ENCODE data around the gene NXT1.
"Not testable (repeated sequence)": the region's sequence is repeated elsewhere in the genome, so short reads cannot be mapped to it uniquely, and the experiment has no call there.

NXT1 gene

DNA sequence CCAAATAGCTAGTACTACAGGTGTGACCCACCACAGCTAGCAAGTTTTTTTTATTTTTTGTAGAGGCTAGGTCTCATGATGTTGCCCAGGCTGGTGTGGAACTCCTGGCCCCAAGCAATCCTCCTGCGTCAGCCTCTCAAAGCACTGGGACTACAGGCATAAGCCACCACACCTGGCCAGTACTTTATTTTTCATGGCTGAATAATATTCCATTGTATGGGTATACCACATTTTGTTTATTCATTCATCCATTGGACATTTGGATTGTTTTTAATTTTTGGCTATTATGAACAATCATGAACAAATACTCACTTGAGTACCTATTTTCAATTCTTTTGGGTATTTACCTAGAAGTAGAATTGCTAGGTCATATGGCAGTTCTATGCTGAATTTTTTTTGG is 7.0 kb upstream of the NXT1 start:
- Mint-ChIP-seq H3K4me3 (no peak overlapping the region), H3K4me1 (no peaks in the 10 kb centered on the region), H3K27me3 (no peaks in the 10 kb centered on the region), H3K36me3 (no peaks in the 10 kb centered on the region), H3K27ac (no peak overlapping the region), H3K9me3 (no peaks in the 10 kb centered on the region)
- ATAC-seq: no peak

DNA sequence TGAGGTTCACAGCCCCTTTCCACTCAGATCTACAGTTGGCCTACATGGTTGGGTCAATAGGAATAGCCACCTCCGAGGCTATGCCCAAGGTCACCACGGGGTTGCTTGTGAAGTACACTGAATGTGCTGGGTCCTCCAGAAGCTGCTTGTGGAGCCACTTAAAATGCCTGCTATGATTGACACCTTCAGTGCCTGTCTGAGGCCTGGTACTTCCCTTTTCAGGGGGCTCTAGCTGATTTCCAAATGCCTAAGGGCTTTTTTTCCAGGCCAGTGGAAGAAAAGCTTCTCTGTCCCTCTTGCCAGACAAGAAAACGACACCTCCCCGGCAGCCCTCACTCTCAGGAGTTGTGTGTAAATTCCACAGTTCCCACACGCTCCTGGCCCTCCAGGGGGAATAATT is 6.3 kb upstream of the NXT1 start:
- no peak for ATAC-seq
- no peak overlapping the region for H3K4me3 Mint-ChIP-seq
- no peaks in the 10 kb centered on the region for H3K9me3 Mint-ChIP-seq
- H3K27ac Mint-ChIP-seq: no peak overlapping the region
- no peaks in the 10 kb centered on the region for H3K27me3 Mint-ChIP-seq
- no peaks in the 10 kb centered on the region for H3K36me3 Mint-ChIP-seq
- H3K4me1 Mint-ChIP-seq: peaks cover 3% of the 10 kb centered on the region

DNA sequence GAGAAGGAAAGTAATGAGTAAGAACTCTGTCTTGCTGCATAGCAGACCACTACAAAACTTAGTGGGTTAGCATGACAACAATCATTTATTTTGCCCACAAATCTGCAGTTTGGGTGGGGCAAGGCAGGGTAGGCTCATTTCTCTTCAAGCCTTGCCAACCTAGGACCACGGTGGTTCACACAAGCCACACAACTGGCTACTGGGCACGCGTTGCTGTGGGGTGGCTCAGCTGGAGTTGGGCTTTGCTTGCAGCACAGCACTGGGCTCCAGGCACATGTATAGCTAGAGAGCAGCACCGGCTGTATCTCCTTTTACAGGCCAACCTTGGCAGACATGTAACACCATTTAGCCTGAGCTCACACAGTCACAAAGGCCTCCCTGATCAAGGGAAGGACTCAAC is 4.6 kb upstream of the NXT1 start:
- ATAC-seq: no peak
- Mint-ChIP-seq H3K27me3 (no peaks in the 10 kb centered on the region), H3K36me3 (no peaks in the 10 kb centered on the region), H3K9me3 (no peaks in the 10 kb centered on the region), H3K4me3 (no peak overlapping the region), H3K4me1 (peaks cover 6% of the 10 kb centered on the region), H3K27ac (no peak overlapping the region)

DNA sequence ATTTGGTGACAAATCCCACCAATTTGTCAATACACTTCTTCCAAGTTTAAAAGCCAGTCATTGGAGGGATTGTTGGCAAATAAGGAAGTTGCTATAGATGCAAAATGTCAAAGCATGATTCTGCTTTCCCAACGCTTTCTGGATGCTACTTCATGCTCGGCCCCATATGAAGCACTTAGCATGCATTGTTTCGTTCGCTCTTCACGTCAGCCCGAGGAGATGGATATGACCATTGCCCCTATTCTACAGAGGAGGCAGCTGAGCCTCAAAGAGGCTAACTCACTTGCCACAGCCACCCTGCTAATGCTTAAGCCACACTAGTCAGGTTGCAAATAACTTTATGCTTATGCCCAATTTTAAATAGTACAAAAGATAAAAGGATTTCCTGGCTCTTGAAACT is 2.8 kb upstream of the NXT1 start:
- Mint-ChIP-seq H3K9me3 (no peaks in the 10 kb centered on the region), H3K27ac (no peak overlapping the region), H3K27me3 (no peaks in the 10 kb centered on the region), H3K4me1 (peaks cover 14% of the 10 kb centered on the region), H3K36me3 (no peaks in the 10 kb centered on the region), H3K4me3 (no peak overlapping the region)
- ATAC-seq: no peak

DNA sequence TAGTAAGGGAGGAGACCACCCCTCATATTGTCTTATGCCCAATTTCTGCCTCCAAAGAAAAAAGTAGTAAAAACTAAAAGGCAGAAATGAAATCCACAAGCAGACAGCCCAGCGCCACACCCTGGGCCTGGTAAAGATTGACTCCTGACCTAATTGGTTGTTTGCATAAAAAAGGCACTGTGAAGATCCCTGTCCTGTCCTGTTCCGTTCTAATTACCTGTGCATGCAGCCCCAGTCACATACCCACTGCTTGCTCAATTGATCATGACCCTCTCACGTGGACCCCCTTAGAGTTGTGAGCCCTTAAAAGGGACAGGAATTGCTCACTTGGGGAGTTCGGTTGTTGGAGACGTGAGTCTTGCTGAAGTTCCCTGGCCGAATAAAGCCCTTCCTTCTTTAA is 2.1 kb upstream of the NXT1 start:
- H3K27me3 Mint-ChIP-seq, H3K36me3 Mint-ChIP-seq, H3K4me3 Mint-ChIP-seq, ATAC-seq, H3K9me3 Mint-ChIP-seq: not testable (repeated sequence)
- Mint-ChIP-seq H3K27ac (peak overlapping the region; percentile 99), H3K4me1 (peaks cover 18% of the 10 kb centered on the region)

DNA sequence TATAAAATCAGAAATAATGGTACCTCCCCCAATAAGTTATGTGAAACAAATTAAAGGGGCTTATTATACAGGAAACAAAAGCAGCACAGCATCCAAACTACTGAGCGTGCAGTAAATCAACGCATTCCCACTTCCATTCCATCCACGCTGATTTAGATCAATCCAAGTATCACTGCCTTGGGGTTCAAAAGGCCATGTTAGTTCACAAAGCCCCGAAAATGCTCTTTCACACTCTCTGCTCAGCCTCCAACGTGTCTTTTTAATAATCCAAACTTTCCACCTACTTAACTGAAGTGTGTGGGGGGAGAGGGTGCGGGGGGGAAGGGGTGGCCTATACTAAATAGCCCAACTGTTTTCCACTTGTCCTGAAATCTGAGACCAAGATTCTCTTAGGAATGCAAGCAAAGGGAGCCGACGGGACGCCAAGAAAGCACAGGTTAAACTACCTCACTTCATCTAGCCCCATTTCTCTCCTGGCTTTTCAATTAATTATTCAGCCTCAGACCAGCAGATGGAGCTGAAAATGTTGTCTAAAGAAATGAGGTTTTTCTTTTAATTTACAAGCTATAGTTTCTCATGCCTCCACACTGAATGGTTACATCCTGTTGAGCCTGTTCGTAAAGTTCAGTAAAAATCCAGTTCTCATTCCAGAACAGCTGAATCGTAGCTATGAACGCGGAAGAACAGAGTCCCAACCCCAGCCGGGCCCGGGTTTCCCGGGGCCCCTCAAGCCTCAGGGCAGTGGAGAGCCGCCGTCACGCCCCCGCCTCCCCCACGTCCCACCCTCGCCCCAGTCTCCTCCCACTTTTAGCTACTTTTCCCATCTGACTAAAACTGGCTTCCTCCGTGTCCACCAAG is 1.0 kb upstream of the NXT1 start:
- no peaks in the 10 kb centered on the region for H3K36me3 Mint-ChIP-seq
- no peaks in the 10 kb centered on the region for H3K27me3 Mint-ChIP-seq
- H3K4me1 Mint-ChIP-seq: peaks cover 18% of the 10 kb centered on the region
- peak overlapping the region; percentile 99 for H3K4me3 Mint-ChIP-seq
- peak; percentile 76 for ATAC-seq
- H3K9me3 Mint-ChIP-seq: no peaks in the 10 kb centered on the region
- H3K27ac Mint-ChIP-seq: peak overlapping the region; percentile 99

DNA sequence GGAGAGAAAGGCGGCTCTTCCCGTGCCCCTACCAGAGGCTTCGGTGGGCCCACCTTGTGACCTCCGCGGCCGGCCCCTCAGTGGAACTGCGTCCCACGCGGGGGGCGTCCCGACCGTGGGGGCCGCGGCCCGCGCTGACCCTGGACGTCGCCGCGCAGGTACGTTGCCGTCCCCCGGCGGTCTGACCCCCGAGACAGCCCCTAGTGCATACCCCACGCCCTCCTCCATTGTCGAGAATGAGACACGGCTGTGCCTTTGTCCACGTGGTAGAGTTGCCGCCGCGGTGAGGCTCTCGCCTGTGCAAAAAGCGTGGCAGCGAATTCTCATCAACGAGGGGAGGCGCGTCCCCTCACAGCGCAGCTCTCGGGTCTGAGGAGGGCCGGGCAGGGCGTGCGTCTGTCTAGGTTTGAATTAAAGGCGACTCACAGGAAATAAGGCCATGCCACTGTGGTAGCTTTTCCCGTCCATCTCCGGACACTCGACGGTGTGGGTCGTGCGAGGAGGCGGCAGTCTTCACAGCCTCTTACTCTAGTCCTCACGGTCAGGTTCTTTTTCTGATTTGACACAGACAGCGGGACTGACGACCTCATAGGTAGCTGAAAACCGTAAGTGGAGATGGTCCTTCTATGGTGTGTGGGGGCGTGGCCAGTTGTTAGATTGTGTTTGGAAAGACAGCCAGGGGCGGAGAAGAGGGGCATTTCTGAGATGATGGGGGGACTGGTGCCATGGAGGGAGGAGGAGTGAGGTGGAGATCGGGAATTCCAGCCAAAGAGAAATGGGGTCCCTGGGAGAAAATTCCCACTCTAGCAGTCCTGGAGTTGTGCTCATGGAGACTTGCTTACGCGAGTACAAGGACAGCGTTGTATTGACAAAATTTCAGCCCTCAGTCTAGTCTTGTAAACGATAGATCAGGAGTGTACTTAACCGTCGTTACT is 580 bp downstream of the NXT1 start:
- H3K27ac Mint-ChIP-seq: peak overlapping the region; percentile 99
- no peaks in the 10 kb centered on the region for H3K27me3 Mint-ChIP-seq
- ATAC-seq: peak; percentile 54
- H3K4me3 Mint-ChIP-seq: peak overlapping the region; percentile 99
- peaks cover 18% of the 10 kb centered on the region for H3K4me1 Mint-ChIP-seq
- H3K36me3 Mint-ChIP-seq: peaks cover 11% of the 10 kb centered on the region
- H3K9me3 Mint-ChIP-seq: no peaks in the 10 kb centered on the region

DNA sequence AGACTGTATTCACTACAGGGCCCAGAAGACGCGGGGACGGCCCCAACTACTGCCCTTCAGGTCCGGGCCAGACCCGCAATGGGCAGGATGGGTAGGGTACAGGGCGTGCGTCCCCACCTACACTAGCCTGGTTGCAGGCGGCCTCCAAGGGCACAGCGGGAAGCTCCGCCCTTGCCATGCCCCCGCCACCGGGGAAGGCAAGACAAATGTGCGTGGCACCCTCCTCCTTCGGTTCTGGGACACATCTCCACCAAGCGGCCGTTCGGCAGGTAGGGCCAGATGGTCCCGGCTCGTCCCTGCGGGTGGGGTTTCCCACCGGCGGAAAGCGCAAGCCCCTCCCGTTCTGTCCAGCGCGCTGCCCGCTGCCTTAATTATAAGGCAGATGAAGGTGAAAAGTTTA is 5.6 kb downstream of the NXT1 start:
- H3K4me1 Mint-ChIP-seq: peaks cover 34% of the 10 kb centered on the region
- no peak overlapping the region for H3K4me3 Mint-ChIP-seq
- H3K9me3 Mint-ChIP-seq: no peaks in the 10 kb centered on the region
- no peak for ATAC-seq
- peaks cover 11% of the 10 kb centered on the region for H3K36me3 Mint-ChIP-seq
- H3K27me3 Mint-ChIP-seq: no peaks in the 10 kb centered on the region
- H3K27ac Mint-ChIP-seq: no peak overlapping the region

DNA sequence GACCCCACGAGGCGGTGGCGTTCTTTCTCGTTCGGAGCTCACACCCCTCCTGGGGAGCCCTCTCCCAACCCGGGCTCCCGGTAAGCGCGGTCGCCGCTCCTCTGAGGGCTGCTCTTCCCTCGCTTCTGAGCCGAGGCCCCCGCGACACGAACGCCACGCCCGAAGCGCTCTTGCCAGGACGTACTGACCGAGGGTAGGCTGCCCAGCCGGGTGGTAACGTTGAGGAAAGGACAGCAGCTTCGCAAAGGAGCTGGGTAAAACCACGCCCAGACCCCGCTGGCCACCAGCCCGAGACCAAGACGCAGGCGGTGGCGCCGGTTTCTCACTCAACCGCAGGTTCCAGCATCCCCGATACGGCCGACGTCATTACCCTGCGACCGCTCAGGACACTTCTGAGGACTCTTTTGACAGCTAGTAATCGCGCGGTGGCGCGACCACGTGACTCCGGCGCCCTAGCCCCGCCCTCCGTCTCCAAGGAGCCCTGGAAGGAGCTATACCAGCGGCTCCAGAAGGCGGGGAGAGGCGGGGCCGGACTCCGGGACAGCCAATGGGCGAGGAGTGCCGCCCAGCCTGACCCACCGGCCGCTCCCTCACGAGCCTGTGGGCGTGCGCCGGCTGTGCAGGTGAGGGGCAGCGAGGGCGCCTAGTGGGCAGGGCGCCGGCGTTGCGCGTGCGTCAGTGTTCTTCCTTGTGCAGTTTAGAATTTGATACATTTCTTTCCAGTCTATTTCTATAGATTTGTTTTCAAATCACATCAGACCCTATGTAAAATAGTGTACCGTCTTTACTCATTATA is 7.4 kb downstream of the NXT1 start:
- Mint-ChIP-seq H3K4me3 (peak overlapping the region; percentile 96), H3K4me1 (peaks cover 31% of the 10 kb centered on the region), H3K27ac (peak overlapping the region; percentile 98), H3K36me3 (peaks cover 11% of the 10 kb centered on the region), H3K9me3 (no peaks in the 10 kb centered on the region), H3K27me3 (no peaks in the 10 kb centered on the region)
- ATAC-seq: peak; percentile 92

DNA sequence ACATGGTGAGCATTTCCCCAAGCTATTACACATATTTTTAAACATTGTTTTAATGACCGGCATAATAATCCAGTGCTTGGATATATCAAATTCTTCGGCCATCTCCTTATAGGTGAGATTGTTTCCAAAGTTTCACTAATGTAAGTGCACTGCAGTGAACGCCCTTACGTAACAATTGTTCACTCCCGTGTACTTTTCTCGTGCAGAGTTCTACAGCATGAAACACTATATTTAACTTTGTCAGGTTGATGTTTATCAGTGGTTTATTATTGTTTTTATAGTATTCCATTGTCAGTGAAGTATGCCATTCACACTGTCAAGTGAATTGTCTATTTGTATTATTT is 7.9 kb downstream of the NXT1 start:
- Mint-ChIP-seq H3K36me3 (peaks cover 11% of the 10 kb centered on the region), H3K4me1 (peaks cover 35% of the 10 kb centered on the region), H3K9me3 (no peaks in the 10 kb centered on the region), H3K27me3 (no peaks in the 10 kb centered on the region), H3K4me3 (peak overlapping the region; percentile 96), H3K27ac (peak overlapping the region; percentile 98)
- no peak for ATAC-seq

DNA sequence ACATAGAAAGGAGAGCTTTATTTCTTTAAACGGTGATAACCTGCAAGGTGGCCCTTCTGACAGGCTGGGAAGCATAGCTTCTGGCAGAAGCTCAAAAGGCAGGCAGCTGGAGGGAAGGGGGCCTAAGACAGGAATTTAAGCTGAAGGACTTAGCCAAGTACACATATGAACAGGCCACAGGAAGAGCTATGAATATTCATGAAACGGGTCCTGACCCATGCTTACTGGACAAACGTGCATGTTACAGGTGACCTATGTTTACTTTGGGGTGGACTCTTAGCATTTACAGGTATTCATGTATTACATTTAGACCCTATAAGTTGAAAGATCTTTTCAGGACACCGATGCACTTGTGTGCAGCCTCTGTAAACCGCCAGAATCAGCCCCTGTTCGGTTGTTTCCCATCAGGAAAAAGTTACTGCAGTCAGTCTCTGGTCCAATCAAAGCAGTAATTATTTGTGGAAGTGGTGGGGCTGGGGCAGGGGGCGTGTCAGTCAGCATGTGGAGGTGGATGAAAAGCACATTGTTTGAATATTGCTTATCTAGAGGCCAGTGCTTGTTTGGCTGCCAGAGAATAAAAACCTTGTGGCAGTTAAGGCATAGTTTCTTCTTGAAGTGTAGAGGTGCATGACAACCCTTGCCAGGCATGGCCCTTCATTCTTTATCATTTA is 8.5 kb downstream of the NXT1 start:
- Mint-ChIP-seq H3K4me1 (peaks cover 39% of the 10 kb centered on the region), H3K27me3 (no peaks in the 10 kb centered on the region), H3K27ac (peak overlapping the region; percentile 98), H3K36me3 (peaks cover 11% of the 10 kb centered on the region), H3K9me3 (no peaks in the 10 kb centered on the region), H3K4me3 (no peak overlapping the region)
- ATAC-seq: no peak

DNA sequence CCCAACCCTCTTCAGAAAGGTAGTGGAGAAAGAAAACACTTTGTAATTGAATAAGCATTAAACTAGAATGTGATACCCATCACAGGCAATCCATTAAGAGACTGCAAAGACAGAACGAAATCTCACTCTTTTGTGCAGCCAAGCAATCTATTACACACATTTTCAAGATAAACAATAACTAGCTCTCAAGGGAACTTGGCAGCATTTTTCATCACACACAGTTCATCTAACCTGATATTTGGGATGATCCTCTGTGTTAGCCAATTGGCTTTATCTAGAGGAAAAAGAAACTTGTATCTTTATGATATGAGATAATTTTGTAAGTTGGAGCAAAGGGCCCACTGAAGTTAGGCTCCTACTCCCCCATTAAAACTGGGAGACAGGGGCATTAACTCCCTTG is 9.9 kb downstream of the NXT1 start:
- H3K36me3 Mint-ChIP-seq: peaks cover 18% of the 10 kb centered on the region
- H3K4me3 Mint-ChIP-seq: peak overlapping the region; percentile 82
- H3K27me3 Mint-ChIP-seq: no peaks in the 10 kb centered on the region
- H3K9me3 Mint-ChIP-seq: no peaks in the 10 kb centered on the region
- H3K4me1 Mint-ChIP-seq: peaks cover 52% of the 10 kb centered on the region
- H3K27ac Mint-ChIP-seq: peak overlapping the region; percentile 95
- no peak for ATAC-seq

DNA sequence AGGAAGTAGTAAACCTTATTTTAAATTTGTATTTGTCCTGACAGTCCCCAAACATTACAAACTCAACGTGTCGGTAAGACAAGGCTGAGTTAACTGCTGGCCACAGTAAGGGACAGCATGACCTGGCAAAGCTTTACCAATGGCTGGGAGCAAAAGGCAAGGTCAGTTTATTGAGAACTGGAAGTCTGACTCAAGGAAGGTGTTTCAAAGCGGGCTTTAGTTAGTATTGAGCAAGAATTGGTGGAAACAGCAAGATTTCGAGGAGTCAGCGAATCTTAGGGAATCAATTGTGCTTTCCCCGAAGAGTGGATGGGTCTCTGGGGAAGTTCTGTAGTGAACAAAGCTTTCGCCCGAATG is 10.5 kb downstream of the NXT1 start:
- Mint-ChIP-seq H3K9me3 (no peaks in the 10 kb centered on the region), H3K4me3 (peak overlapping the region; percentile 82), H3K27ac (peak overlapping the region; percentile 95), H3K27me3 (no peaks in the 10 kb centered on the region), H3K36me3 (peaks cover 16% of the 10 kb centered on the region), H3K4me1 (peaks cover 56% of the 10 kb centered on the region)
- ATAC-seq: no peak

DNA sequence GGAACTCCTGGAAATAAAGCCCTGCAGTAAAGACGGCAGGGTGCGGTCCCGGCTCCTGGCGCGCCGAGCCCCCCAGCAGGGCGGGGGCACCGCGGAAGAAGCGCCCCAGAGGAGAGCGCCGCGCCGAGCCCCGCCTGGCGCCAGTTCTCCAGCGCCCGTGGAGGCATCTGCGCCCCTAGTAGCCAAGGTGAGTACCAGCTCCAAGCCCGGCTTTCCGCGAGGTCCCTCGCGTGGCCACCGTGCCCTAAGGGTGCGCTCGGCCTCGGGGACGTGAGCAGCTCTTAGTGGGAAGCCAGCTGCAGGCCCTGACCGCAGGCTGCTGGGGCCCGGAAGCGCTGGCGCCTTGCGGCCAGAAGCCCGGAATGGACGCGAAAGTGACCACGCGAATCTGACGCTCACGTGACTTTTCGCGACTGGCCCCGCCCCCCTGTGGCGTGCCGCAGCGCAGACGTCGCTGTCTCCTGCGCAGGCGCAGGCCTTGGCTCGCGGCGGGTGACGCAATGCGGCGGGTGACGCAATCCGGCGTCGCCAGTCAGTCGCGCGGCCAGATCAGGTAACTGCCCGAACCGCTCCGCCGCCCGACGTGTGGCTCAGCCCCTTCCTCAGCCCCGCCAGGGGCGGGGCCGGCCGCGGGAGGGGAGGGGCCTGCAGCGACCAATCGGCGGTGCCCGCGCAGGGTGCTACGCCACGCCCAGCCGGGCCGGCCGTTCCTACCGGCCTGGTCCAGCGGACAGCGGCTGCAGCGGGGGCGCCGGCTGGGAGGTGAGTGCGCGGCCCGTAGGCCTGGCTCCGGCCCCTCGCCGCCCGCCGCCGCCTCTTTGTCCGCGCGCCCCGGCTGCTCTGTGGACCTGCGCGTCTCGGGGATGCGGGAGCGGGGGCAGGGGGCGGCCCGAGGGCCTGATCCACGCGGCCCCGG is 11.1 kb downstream of the NXT1 start, which contains the start of gene GZF1:
GZF1 (plus strand) TSS at position 707 of the 916 bp plus-strand sequence. CDS start 2,202 bp downstream, outside the sequence.
- peak; percentile 93 for ATAC-seq
- H3K9me3 Mint-ChIP-seq: no peaks in the 10 kb centered on the region
- H3K27me3 Mint-ChIP-seq: no peaks in the 10 kb centered on the region
- H3K27ac Mint-ChIP-seq: peak within 1 kb of the TSS; percentile 95
- peaks cover 61% of the 10 kb centered on the region for H3K4me1 Mint-ChIP-seq
- peaks cover 17% of the 10 kb centered on the region for H3K36me3 Mint-ChIP-seq
- H3K4me3 Mint-ChIP-seq: peak within 1 kb of the TSS; percentile 97
